HG03460 (cell line): ENCODE results near the gene ARMH2.

Source experiments
- ATAC-seq: cut with Tn5 transposase; IDR thresholded peaks from one replicate; pipeline ENCODE4 v1.9.1; 2021; ENCODE audit not compliant: unreplicated experiment

ARMH2 gene

GRCh38 chr6:24821860-24822444, 23.2 kb upstream of the ARMH2 start:
- ATAC-seq: no peak

DNA sequence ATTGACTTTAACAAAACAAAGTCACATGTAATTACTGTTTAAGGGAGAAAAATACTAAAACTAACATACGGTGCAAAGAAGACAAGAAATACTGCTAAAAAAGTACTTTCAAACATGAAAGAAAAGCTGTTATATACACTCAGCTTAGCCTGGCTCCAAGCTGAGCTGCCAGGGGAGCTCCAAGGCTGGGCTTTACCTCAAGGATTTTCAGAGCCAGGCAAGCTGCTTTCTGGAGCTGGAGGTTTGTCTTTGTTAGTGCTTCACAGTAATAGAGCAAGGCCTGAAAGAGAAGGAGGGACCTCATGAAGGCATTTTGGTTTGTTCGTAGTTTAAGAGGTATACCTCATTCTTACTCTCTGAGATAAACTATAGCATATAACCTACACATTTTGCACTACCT, 19.6 kb upstream of the ARMH2 start:
- no peak for ATAC-seq

DNA sequence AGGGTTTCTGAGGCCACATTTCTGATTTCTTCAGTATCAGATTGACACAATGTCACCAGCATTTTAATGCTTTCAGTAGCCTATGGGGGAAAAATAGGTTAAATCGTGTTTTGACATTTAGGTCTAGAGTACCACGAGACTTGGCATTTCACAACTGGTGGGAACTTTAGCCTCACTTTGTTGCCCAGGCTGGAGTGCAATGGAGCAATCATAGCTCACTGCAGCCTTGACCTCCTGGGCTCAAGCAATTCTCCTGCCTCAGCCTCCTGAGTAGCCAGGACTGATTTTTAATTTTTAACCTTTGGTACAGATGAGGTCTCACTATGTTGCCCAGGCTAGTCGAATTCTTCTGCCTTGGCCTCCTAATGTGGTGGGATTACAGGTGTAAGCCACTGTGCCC, 11.0 kb upstream of the ARMH2 start:
- no peak for ATAC-seq

DNA sequence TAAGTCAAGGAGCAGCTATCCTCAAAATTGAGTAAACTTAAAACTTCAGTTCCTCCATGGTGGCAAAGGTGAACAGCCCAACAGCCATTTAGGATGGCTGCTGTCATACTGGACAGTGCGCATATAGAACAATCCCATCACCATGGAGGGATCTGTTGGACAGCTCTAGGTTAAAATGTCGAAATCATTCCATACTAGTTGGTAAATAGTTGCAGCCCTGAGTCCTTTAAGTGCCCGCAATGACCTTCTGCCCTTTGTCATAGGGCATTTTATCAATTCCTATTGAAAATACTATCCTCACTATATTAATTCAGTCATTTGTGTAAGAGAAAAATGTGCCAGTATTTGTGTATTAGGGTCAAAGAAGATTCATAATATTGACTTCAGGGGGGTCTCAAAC, 8.9 kb upstream of the ARMH2 start:
- no peak for ATAC-seq

- ATAC-seq: no peak
Measured at GRCh38 chr6:24802271-24803059, 3.7 kb upstream of the ARMH2 start.

DNA sequence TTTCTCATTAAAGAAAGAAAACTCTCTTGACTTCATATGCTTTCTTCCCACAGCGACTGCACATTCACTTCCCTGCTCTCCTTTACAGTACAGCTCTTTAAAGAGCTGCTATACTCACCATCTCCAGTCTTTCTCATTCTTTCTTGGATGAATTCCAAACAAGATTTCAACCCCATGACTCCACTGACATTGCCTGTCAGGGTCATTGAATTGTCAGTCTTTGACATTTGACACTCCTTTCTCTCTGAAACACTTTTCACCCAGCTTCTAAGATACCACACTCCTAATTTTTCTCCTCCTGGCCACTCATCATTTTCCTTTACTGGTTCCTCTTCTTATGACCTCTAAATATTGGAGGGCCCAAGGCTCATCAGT, 811 bp upstream of the ARMH2 start:
- no peak for ATAC-seq

DNA sequence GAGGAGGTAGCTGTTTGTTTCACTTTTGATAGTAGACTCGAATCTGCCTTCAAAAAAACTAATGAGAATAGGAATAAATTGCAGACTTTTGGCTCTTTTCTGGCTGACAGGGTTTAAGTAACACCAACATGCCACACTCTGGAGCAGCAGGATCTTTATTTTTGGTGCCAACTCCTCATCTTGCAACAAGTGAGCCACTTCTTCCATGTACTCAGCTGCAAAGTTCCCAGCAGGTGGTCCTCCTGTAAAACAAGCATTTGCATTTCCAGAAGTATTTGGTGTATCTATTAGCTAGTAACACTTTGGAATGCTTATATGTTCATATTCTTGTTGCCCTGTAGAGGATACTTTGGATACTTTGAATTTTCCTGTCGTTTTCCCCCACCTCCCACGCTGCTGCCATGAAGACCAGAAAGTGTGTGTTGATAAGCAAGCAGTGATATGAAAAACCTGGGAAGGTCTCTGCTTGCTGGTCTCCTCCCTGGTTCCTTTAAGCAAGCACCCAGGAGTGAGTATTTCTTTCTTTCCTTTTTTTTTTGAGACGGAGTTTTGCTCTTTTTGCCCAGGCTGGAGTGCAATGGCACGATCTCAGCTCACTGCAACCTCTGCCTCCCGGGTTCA, 1.0 kb downstream of the ARMH2 start:
- ATAC-seq: no peak

- ATAC-seq: no peak
Measured at GRCh38 chr6:24796616-24797290, 2.0 kb downstream of the ARMH2 start.

DNA sequence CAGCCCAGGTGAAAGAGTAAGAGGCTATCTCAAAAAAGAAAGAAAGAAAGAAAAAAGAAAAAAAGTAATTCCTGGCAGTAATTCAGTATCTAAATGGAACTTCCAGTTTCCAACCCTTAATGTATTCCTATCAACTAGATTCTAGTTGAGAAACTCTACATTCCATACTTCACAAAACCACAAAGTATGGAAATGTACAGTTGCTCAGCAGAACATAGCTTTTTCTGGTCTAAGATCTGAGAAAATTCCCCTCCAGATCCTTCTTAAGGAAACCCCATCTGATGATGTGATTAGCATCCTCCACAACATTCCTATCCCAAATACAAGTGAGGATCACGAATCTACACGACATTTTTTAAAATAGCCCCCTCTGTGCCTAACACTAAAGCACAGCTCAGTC, 3.6 kb downstream of the ARMH2 start:
- no peak for ATAC-seq

DNA sequence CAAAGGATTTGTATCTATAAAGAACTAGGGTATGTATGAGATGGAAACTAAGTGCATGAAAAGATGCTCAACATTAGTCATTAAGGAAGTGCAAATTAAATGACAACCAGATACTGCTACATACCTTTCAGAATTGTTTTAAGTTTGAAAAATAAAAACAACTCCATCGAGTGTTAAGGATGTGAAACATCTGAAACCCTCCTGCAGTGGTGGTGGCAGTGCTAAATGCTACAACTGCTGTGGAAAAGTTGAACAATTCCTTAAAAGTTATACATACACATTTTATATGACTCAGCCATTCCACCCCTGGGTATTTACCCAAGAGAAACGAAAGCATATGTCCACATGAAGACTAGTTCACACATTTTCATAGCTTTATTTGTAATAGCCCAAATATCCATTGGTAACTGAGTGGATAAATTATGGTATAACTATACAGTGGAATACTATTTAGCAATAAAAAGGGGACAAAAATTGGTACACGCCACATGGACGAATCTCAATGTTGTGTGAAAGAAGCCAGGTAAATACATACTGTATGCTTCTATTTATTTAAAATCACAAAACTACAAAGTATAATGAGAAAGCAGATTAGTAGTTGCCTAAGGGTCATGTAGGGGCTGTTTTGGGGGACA, 10.6 kb downstream of the ARMH2 start:
- ATAC-seq: no peak

GRCh38 chr6:24780206-24780605, 18.5 kb downstream of the ARMH2 start:
- no peak for ATAC-seq

- ATAC-seq: no peak
Measured at GRCh38 chr6:24779416-24780016, 19.2 kb downstream of the ARMH2 start.

- no peak for ATAC-seq
Measured at GRCh38 chr6:24778878-24779277, 19.8 kb downstream of the ARMH2 start.

- no peak for ATAC-seq
Measured at GRCh38 chr6:24778121-24778520, 20.6 kb downstream of the ARMH2 start.

DNA sequence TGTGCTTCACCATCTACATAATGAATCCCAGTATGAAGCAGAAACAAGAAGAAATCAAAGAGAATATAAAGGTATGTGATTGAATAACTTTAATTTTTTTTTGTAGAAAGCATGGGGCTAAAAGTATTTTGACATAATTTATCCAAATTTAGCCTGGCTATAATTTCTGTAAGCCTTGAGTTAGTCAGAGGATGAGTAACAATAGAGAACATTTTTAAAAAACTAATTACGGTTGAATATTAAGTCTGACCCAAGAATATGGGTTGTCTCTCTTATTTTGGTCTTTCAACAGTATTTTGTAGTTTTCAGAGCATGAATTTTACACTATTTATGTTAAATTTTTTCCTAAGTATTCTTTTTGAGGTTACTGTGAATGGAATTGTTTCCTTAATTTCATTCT, 21.5 kb downstream of the ARMH2 start:
- no peak for ATAC-seq

DNA sequence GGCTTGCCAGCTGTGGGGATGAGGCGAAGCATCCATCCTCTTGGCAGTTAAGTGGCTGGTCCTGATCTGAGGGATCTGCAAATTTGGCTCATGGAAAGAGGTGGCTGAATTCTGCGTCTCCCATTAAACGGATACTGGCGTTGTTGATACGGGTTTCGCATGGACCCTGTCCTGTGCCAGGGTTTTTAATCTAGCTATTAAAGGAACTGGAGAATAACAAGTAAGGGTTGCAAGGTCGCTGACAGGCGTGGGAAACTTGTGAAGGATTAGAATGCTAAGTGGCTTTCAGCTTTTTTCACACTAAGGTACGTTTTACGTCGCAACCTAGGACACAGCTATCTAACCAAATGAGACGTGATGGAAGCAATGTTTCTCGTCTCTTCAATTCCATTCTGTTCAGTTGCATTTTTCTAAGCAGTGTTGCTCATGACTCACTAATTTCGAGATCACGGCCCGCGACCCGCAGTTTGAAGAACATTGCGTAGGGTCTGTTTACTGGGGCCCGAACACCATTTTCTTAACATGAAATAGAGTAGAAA, 23.1 kb downstream of the ARMH2 start:
- ATAC-seq: no peak

- peak; percentile 85 for ATAC-seq
Measured at GRCh38 chr6:24774696-24775519, 23.8 kb downstream of the ARMH2 start, which contains the start of gene GMNN. Gene GMNN (plus strand): TSS chr6:24774937. CDS start chr6:24777247, 2,310 bp downstream.

- no peak for ATAC-seq
Measured at GRCh38 chr6:24768361-24768760, 30.4 kb downstream of the ARMH2 start.

DNA sequence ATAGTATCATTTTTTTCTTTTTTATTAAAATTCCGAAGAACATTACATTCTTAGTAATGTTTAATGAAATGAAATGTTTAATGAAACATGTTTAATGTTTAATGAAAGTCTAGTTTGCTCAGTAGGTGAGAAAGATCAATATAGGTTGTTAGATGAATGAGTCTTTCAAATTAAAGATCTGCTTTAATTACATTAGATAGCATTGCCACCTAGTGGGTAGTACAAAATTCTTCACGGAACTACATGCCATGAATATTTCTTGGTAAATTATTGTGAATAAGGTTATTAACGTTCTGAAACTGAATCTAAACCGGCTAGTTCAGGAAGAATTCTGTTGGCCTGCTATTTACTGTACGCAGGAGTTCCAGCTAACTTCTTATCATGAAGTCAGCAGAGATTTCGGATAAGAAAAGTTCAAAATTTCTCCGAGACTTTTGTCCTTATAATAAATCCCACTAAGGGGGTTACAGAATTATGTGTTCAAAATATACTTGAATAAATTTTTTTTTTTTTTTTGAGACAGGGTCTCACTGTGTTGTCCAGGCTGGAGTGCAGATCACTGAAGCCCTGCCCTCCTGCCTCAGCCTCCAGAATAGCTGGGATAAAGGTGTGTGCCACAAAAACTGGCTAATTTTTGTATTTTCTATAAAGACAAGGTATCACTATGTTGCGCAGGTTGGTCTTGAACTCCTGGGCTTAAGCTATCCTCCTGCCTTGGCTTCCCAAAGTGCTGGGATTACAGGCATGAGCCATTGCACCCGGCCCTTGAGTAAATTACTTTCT, 31.8 kb downstream of the ARMH2 start:
- ATAC-seq: peak; percentile 61
